ENCODE data around the gene AP1M1. TPM values are rescaled to one million over a fixed set of nuclear protein-coding genes. Genes with fewer than 3 reads are reported as not detected.

AP1M1 gene
- total RNA-seq, 2 experiments from 2014 or later = 132 to 135 TPM

- ATAC-seq (ENCODE audit: low read depth) (no peak), DNase-seq (no peak)
- POLR2A ChIA-PET = interaction anchor here (0.6 to 1.1 kb wide), 4 partner anchors 9 to 56 kb away, joined by 3 to 6 read pairs (median 4); no protein-coding TSS in a partner anchor
- no peak overlapping the region for H3K27ac Mint-ChIP-seq
- no peak overlapping the region for H3K4me3 Mint-ChIP-seq
- peaks cover 12% of the 10 kb centered on the region for H3K27me3 Mint-ChIP-seq
- no peaks in the 10 kb centered on the region for H3K9me3 Mint-ChIP-seq
- peaks cover 34% of the 10 kb centered on the region for H3K4me1 Mint-ChIP-seq
- H3K36me3 Mint-ChIP-seq = no peaks in the 10 kb centered on the region
These were observed 59.8 kb downstream of the AP1M1 start for GRCh38 chr19:16257509-16258002.

- ATAC-seq (ENCODE audit: low read depth) = no peak
- no peaks in the 10 kb centered on the region for H3K9me3 Mint-ChIP-seq
- H3K27me3 Mint-ChIP-seq = peaks cover 15% of the 10 kb centered on the region
- no peak for DNase-seq
- no peaks in the 10 kb centered on the region for H3K36me3 Mint-ChIP-seq
- no peak overlapping the region for H3K4me3 Mint-ChIP-seq
- POLR2A ChIA-PET = no interaction called here
- H3K27ac Mint-ChIP-seq = no peak overlapping the region
- H3K4me1 Mint-ChIP-seq = peaks cover 42% of the 10 kb centered on the region
These were observed 60.8 kb downstream of the AP1M1 start for GRCh38 chr19:16258440-16258903.

GRCh38 chr19:16259385-16260159, 61.9 kb downstream of the AP1M1 start:
- DNase-seq = no peak
- Mint-ChIP-seq H3K36me3 (no peaks in the 10 kb centered on the region), H3K4me1 (peaks cover 42% of the 10 kb centered on the region), H3K27ac (peak overlapping the region; percentile 38), H3K9me3 (no peaks in the 10 kb centered on the region), H3K27me3 (peaks cover 16% of the 10 kb centered on the region), H3K4me3 (no peak overlapping the region)
- peak; percentile 23 for ATAC-seq (ENCODE audit: low read depth)
- POLR2A ChIA-PET = interaction anchor here (4.1 kb wide), 1 partner anchor 65 kb away, joined by 29 read pairs; the partner anchor contains the start of gene KLF2

- Mint-ChIP-seq H3K36me3 (no peaks in the 10 kb centered on the region), H3K9me3 (no peaks in the 10 kb centered on the region), H3K27ac (no peak overlapping the region), H3K4me3 (no peak overlapping the region), H3K4me1 (peaks cover 42% of the 10 kb centered on the region), H3K27me3 (peaks cover 16% of the 10 kb centered on the region)
- POLR2A ChIA-PET = interaction anchor here (4.1 kb wide), 1 partner anchor 64 kb away, joined by 29 read pairs; the partner anchor contains the start of gene KLF2
- DNase-seq = no peak
- ATAC-seq (ENCODE audit: low read depth) = no peak
These were observed 62.6 kb downstream of the AP1M1 start for GRCh38 chr19:16260160-16260811.

- POLR2A ChIA-PET = interaction anchor here (1.1 to 4.1 kb wide), 5 partner anchors 9 to 122 kb away, joined by 3 to 29 read pairs (median 5); partner anchors contain the start of gene KLF2
- peaks cover 45% of the 10 kb centered on the region for H3K4me1 Mint-ChIP-seq
- DNase-seq (no peak), ATAC-seq (ENCODE audit: low read depth) (no peak)
- H3K9me3 Mint-ChIP-seq = no peaks in the 10 kb centered on the region
- H3K36me3 Mint-ChIP-seq = no peaks in the 10 kb centered on the region
- no peak overlapping the region for H3K4me3 Mint-ChIP-seq
- peak overlapping the region; percentile 35 for H3K27ac Mint-ChIP-seq
- peaks cover 20% of the 10 kb centered on the region for H3K27me3 Mint-ChIP-seq
These were observed 63.1 kb downstream of the AP1M1 start for GRCh38 chr19:16260812-16261161.

- POLR2A ChIA-PET = interaction anchor here (1.1 to 4.1 kb wide), 7 partner anchors 8 to 121 kb away, joined by 3 to 29 read pairs (median 5); partner anchors contain the start of gene KLF2
- peaks cover 52% of the 10 kb centered on the region for H3K4me1 Mint-ChIP-seq
These were observed 64.1 kb downstream of the AP1M1 start for GRCh38 chr19:16261584-16262368.

GRCh38 chr19:16262618-16263017, 64.9 kb downstream of the AP1M1 start:
- peaks cover 55% of the 10 kb centered on the region for H3K4me1 Mint-ChIP-seq
- no peak for DNase-seq
- H3K9me3 Mint-ChIP-seq = no peaks in the 10 kb centered on the region
- peak overlapping the region; percentile 75 for H3K4me3 Mint-ChIP-seq
- ATAC-seq (ENCODE audit: low read depth) = no peak
- H3K27me3 Mint-ChIP-seq = peaks cover 33% of the 10 kb centered on the region
- no peaks in the 10 kb centered on the region for H3K36me3 Mint-ChIP-seq
- POLR2A ChIA-PET = interaction anchor here (0.5 to 4.1 kb wide), 8 partner anchors 9 to 104 kb away, joined by 3 to 29 read pairs (median 4); partner anchors contain the start of gene KLF2
- peak overlapping the region; percentile 80 for H3K27ac Mint-ChIP-seq

More at GRCh38 chr19:16261584-16262368, 64.1 kb downstream of the AP1M1 start:
- peak overlapping the region; percentile 80 for H3K27ac Mint-ChIP-seq
- H3K36me3 Mint-ChIP-seq = no peaks in the 10 kb centered on the region
- peaks cover 30% of the 10 kb centered on the region for H3K27me3 Mint-ChIP-seq
- H3K9me3 Mint-ChIP-seq = no peaks in the 10 kb centered on the region
- DNase-seq (no peak), ATAC-seq (ENCODE audit: low read depth) (peak; percentile 9)
- peak overlapping the region; percentile 75 for H3K4me3 Mint-ChIP-seq

- H3K4me1 Mint-ChIP-seq = peaks cover 54% of the 10 kb centered on the region
These were observed 65.5 kb downstream of the AP1M1 start for GRCh38 chr19:16263141-16263761.

GRCh38 chr19:16265205-16265604, 67.5 kb downstream of the AP1M1 start:
- Mint-ChIP-seq H3K9me3 (no peaks in the 10 kb centered on the region), H3K4me1 (peaks cover 56% of the 10 kb centered on the region), H3K36me3 (no peaks in the 10 kb centered on the region), H3K27me3 (peaks cover 39% of the 10 kb centered on the region), H3K27ac (peak overlapping the region; percentile 2), H3K4me3 (no peak overlapping the region)
- ATAC-seq (ENCODE audit: low read depth) (no peak), DNase-seq (no peak)
- POLR2A ChIA-PET = no interaction called here

More at GRCh38 chr19:16263141-16263761, 65.5 kb downstream of the AP1M1 start:
- no peak overlapping the region for H3K4me3 Mint-ChIP-seq
- no peaks in the 10 kb centered on the region for H3K36me3 Mint-ChIP-seq
- H3K27ac Mint-ChIP-seq = no peak overlapping the region
- DNase-seq = no peak
- no peak for ATAC-seq (ENCODE audit: low read depth)
- H3K27me3 Mint-ChIP-seq = peaks cover 31% of the 10 kb centered on the region
- no peaks in the 10 kb centered on the region for H3K9me3 Mint-ChIP-seq
- POLR2A ChIA-PET = interaction anchor here (0.5 to 4.1 kb wide), 7 partner anchors 8 to 350 kb away, joined by 3 to 29 read pairs (median 3); partner anchors contain the start of gene KLF2

- DNase-seq (no peak), ATAC-seq (ENCODE audit: low read depth) (no peak)
- peak overlapping the region; percentile 76 for H3K27ac Mint-ChIP-seq
- POLR2A ChIA-PET = interaction anchor here (0.6 to 2.2 kb wide), 6 partner anchors 9 to 106 kb away, joined by 3 to 10 read pairs (median 4); partner anchors contain the start of genes FAM32A and KLF2
- no peaks in the 10 kb centered on the region for H3K36me3 Mint-ChIP-seq
- peaks cover 54% of the 10 kb centered on the region for H3K4me1 Mint-ChIP-seq
- H3K4me3 Mint-ChIP-seq = peak overlapping the region; percentile 69
- peaks cover 44% of the 10 kb centered on the region for H3K27me3 Mint-ChIP-seq
- H3K9me3 Mint-ChIP-seq = no peaks in the 10 kb centered on the region
These were observed 68.3 kb downstream of the AP1M1 start for GRCh38 chr19:16265890-16266585.

- H3K4me1 Mint-ChIP-seq = peaks cover 50% of the 10 kb centered on the region
- ATAC-seq (ENCODE audit: low read depth) = peak; percentile 76
- peak overlapping the region; percentile 69 for H3K4me3 Mint-ChIP-seq
- peak; percentile 68 for DNase-seq
- POLR2A ChIA-PET = interaction anchor here (1.2 to 2.2 kb wide), 7 partner anchors 9 to 105 kb away, joined by 3 to 10 read pairs (median 5); partner anchors contain the start of genes FAM32A and KLF2
- H3K36me3 Mint-ChIP-seq = no peaks in the 10 kb centered on the region
- H3K27ac Mint-ChIP-seq = peak overlapping the region; percentile 76
- no peaks in the 10 kb centered on the region for H3K9me3 Mint-ChIP-seq
- H3K27me3 Mint-ChIP-seq = peaks cover 44% of the 10 kb centered on the region
These were observed 68.9 kb downstream of the AP1M1 start for GRCh38 chr19:16266586-16266942.

Measured in activated naive CD8-positive, alpha-beta T cell treated with anti-CD3 and anti-CD28 coated beads, Interleukin-2, amount 10 ng/mL, durations not matched to agents 7 days and 5 days (primary cell).